ENCODE results near the gene TP63.
"Not testable (repeated sequence)": the region's sequence is repeated elsewhere in the genome, so short reads cannot be mapped to it uniquely, and the experiment has no call there.

TP63 gene

GRCh38 chr3:189626286-189626685 lies 4.9 kb upstream of the TP63 start:
- no peak for DNase-seq

GRCh38 chr3:189629803-189630455 lies 1.3 kb upstream of the TP63 start:
- DNase-seq = no peak

- DNase-seq = no peak
Observed at GRCh38 chr3:189630767-189631372, 319 bp upstream of the TP63 start.

- no peak for DNase-seq
Observed at GRCh38 chr3:189631409-189631808, 220 bp downstream of the TP63 start.

GRCh38 chr3:189632242-189632641 lies 1.1 kb downstream of the TP63 start:
- no peak for DNase-seq

- no peak for DNase-seq
Observed at GRCh38 chr3:189635339-189635738, 4.2 kb downstream of the TP63 start.

- DNase-seq = no peak
Observed at GRCh38 chr3:189636048-189636447, 4.9 kb downstream of the TP63 start.

- no peak for DNase-seq
Observed at GRCh38 chr3:189637750-189638149, 6.6 kb downstream of the TP63 start.

GRCh38 chr3:189638276-189639031 lies 7.3 kb downstream of the TP63 start:
- DNase-seq = no peak

- DNase-seq = no peak
Observed at GRCh38 chr3:189641776-189642175, 10.6 kb downstream of the TP63 start.

GRCh38 chr3:189646853-189647542 lies 15.8 kb downstream of the TP63 start:
- no peak for DNase-seq

- peak; percentile 13 for DNase-seq
Observed at GRCh38 chr3:189652042-189652441, 20.9 kb downstream of the TP63 start.

- DNase-seq = no peak
Observed at GRCh38 chr3:189655617-189656016, 24.4 kb downstream of the TP63 start.

- no peak for DNase-seq
Observed at GRCh38 chr3:189659571-189659970, 28.4 kb downstream of the TP63 start.

- no peak for DNase-seq
Observed at GRCh38 chr3:189664311-189664710, 33.1 kb downstream of the TP63 start.

- not testable (repeated sequence) for DNase-seq
Observed at GRCh38 chr3:189672346-189672745, 41.2 kb downstream of the TP63 start.

- no peak for DNase-seq
Observed at GRCh38 chr3:189673535-189673934, 42.3 kb downstream of the TP63 start.

GRCh38 chr3:189674249-189674913 lies 43.2 kb downstream of the TP63 start:
- no peak for DNase-seq

GRCh38 chr3:189677667-189678066 lies 46.5 kb downstream of the TP63 start:
- DNase-seq = no peak

GRCh38 chr3:189680723-189681122 lies 49.5 kb downstream of the TP63 start:
- DNase-seq = no peak

- no peak for DNase-seq
Observed at GRCh38 chr3:189683546-189684255, 52.5 kb downstream of the TP63 start.

- no peak for DNase-seq
Observed at GRCh38 chr3:189684317-189684716, 53.1 kb downstream of the TP63 start.

Measured in GDM1 (cell line).